ENCODE results near the gene MGMT. TPM values are rescaled to one million over a fixed set of nuclear protein-coding genes. Genes with fewer than 3 reads are reported as not detected.

The MGMT gene
- total RNA-seq, 1 donor from 2014 or later: 14.5 TPM

DNA sequence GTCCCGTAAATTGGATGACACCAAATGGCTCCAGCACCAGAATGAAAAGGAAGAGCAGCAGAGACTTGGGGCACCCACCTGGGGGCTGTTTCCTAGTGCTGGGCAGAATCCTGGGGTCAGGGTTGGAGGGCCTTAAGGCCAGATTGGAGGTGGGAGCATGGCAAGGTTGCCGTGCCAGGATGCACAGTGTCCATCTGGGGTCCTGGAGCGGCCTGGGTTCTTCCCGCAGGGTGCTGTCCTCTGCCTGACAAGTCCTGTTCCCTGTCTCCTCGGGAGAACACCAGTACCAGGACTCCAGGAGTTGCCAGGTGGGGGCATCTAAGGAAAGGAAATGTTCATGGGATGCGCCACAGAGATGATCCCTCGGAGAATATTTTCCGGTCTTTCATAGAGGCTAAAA is 42.8 kb downstream of the MGMT start:
- ATAC-seq (no peak), DNase-seq (ENCODE audit: missing footprints) (no peak)
- intact Hi-C loops (cut with DNase I): no loop called here

GRCh38 chr10:129511086-129511485 is 44.0 kb downstream of the MGMT start:
- intact Hi-C loops (cut with DNase I): no loop called here
- no peak for ATAC-seq
- DNase-seq (ENCODE audit: missing footprints): no peak

DNA sequence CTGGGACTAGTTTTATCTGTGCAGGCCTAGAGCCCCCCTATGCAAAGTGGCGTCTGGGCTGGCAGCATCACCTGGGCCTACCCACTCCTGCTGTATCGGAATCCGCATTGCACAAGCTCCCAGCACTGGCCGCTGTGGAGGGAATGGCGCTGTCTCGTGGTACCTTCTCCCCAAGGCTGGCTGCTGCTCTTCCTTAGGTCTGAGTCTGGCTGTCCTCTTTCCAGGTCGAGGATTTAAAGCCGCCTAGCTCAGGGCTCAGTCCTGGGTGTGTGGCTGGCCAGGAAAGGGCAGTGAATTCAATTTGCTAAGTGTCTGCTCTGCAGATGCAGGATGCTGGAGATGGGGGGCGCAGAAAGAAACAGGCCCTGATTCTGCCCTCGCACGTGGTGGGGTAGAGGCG is 44.7 kb downstream of the MGMT start:
- ATAC-seq: no peak
- intact Hi-C loops (cut with DNase I): no loop called here
- no peak for DNase-seq (ENCODE audit: missing footprints)

DNA sequence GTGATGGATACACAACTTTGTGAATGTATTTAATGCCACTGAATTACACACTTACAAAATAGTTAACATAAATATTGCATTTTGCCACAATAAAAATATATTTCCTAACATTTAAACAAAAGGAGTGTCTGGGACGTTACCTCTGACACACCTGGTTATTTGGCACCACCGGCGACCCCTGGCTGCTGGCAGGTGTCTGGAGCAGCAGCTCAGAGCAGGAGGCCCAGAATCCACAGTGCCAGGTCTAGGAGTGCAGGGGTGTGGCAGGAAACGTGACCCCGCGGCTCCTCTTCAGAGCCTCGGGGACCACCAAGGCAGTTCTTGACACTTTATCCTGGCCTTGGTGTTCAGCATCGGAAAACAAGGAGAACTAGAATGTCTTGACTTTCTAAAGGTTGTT is 46.3 kb downstream of the MGMT start:
- no peak for ATAC-seq
- DNase-seq (ENCODE audit: missing footprints): peak; percentile 46
- intact Hi-C loops (cut with DNase I): no loop called here

DNA sequence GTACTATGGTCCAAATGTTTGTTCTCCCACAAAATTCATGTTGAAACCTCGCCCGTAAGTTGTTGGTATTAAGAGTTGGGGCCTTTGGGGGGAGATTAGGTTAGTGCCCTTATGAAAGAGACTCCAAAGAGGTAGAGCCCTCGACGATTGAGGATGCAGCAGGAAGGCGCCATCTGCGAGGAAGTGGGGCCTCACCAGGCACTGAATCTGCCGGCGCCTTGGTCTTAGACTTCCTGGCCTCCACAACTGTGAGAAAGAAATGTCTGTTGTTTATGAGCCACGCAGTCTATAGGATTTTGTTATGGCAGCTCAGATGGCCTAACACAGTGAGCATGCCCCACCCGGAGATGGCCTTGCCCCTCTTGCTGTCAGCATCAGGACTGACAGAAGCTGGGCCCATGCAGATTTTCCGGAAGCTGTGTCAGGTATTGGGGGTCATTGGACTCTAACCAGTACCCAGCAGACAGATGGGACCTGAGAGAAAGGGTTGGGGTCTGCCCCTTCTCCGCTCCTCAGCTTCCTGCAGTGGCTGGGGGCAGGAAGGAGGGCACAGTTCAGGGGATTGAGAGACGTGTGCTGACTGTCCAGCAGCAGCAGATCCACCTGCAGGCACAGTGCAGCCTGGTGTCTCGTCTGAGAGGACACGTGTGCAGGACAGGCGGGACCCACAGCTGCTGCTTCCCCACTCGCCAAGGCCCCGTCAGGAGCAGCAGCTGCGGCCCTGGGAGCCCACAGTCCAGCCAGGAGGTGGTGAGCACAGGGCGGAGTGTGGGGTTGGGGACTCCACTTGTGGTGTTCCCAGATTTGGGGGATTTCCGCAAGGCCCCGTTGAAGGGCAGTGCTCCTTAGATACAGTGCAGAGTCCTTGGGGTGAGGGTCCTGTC is 47.8 kb downstream of the MGMT start:
- DNase-seq (ENCODE audit: missing footprints): peak; percentile 20
- ATAC-seq: no peak
- intact Hi-C loops (cut with DNase I): no loop called here

- ATAC-seq (no peak), DNase-seq (ENCODE audit: missing footprints) (peak; percentile 61)
- intact Hi-C loops (cut with DNase I): no loop called here
Measured at GRCh38 chr10:129516846-129517679, 50.0 kb downstream of the MGMT start.

GRCh38 chr10:129517680-129518057 is 50.6 kb downstream of the MGMT start:
- DNase-seq (ENCODE audit: missing footprints): peak; percentile 55
- no peak for ATAC-seq
- intact Hi-C loops (cut with DNase I): no loop called here

GRCh38 chr10:129518793-129519192 is 51.8 kb downstream of the MGMT start:
- intact Hi-C loops (cut with DNase I): no loop called here
- ATAC-seq: no peak
- DNase-seq (ENCODE audit: missing footprints): no peak

DNA sequence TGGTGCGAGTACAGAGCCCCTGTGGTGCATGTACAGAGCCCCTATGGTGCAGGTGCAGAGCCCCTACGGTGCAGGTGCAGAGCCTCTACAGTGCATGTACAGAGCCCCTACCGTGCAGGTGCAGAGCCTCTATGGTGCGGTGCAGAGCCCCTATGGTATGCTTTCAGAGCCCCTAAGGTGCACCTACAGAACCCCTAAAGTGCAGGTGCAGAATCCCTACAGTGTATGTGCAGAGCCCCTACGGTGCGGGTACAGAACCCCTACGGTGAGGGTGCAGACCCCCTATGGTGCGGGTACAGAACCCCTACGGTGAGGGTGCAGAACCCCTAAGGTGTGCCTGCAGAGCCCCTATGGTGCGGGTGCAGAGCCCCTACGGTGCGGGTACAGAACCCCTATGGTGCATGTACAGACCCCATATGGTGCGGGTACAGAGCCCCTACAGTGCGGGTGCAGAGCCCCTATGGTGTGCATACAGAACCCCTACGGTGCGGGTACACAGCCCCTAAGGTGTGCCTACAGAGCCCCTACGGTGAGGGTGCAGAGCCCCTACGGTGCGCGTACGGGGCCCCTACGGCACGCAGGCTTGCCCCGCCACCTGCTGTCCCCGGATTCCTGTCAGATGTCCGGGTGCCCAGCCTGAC is 53.5 kb downstream of the MGMT start:
- ATAC-seq (no peak), DNase-seq (ENCODE audit: missing footprints) (no peak)
- intact Hi-C loops (cut with DNase I): no loop called here

GRCh38 chr10:129521161-129522025 is 54.4 kb downstream of the MGMT start:
- DNase-seq (ENCODE audit: missing footprints): peak; percentile 58
- intact Hi-C loops (cut with DNase I): no loop called here

GRCh38 chr10:129522041-129522585 is 55.1 kb downstream of the MGMT start:
- intact Hi-C loops (cut with DNase I): no loop called here
- DNase-seq (ENCODE audit: missing footprints): no peak
- ATAC-seq: no peak

More at GRCh38 chr10:129521161-129522025, 54.4 kb downstream of the MGMT start:
- ATAC-seq: no peak

DNA sequence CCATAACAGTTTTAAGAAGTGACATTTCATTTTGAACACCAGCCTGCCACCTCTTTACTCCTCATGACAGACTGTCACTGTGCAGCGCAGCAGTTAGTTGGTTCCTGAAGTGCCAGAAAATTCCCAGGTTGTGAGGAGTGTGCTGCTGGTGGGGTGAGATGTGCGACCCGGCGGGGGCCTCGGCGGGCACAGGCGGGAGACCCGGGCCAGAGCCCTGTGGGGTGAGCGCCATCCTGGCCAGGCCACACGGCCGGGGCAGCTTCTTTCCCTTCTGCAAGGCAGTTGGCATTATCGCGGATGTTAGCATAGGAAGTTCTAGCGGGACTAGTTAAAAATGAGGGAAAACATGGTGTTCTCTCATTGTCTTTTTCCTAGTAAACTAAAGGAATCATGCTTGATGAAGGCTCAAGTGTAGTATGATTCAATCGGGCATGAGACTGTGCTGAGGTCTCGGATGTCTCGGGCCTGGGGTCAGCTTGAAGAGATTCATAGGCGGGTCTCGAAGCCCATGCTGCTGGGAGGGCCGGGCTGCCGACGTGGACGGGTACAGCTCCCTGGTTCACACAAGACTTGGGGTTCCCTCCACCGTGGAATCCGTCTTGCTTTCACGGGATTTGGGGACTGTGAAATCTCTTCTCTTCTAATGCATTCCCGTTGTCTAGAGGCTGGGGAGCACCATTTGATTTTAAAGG is 56.1 kb downstream of the MGMT start:
- peak; percentile 43 for DNase-seq (ENCODE audit: missing footprints)
- intact Hi-C loops (cut with DNase I): no loop called here
- ATAC-seq: no peak

GRCh38 chr10:129523723-129524316 is 56.8 kb downstream of the MGMT start:
- peak; percentile 31 for DNase-seq (ENCODE audit: missing footprints)
- intact Hi-C loops (cut with DNase I): no loop called here
- no peak for ATAC-seq

DNA sequence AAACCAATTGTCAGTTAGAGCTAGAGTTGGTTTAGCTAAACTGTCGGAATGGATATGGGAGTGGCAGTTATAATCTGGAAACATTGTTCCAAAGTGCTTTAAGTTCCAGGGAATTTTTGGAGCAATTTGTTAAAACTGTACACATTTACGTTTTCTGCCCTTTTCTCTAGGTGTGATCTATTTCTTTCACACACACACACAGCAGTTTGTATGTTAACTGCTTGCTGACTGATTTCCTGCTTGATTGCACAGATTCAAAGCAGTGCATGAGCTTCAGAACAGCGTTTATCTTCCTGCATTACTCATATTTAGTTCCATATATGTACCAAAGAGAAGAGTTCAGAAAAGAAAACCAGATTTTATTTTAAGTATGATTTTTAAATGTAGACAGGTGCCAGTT is 57.9 kb downstream of the MGMT start:
- intact Hi-C loops (cut with DNase I): no loop called here
- DNase-seq (ENCODE audit: missing footprints): no peak
- ATAC-seq: no peak

DNA sequence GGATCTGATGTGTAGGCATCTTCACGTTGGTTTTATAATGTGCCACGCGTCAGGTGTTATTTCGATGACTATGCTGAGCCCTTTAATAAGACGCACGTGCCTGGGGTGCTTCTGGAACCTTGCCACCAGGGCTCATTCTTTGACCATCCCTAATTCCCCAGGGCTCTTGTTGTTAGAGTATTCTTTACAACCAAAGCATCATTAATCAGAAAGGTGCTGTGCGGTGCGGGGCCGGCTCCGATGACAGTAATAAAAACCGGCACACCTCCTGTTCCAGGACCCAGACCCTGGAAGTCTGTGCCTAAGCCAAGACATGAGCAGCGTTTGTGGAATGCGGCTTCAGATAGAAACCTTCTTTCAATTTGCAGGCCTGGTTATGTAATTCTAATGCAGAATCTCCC is 58.4 kb downstream of the MGMT start:
- intact Hi-C loops (cut with DNase I): no loop called here
- DNase-seq (ENCODE audit: missing footprints) (peak; percentile 55), ATAC-seq (peak; percentile 47)

- intact Hi-C loops (cut with DNase I): no loop called here
- no peak for DNase-seq (ENCODE audit: missing footprints)
- no peak for ATAC-seq
Measured at GRCh38 chr10:129526943-129527342, 59.9 kb downstream of the MGMT start.

GRCh38 chr10:129528376-129528978 is 61.4 kb downstream of the MGMT start:
- DNase-seq (ENCODE audit: missing footprints) (peak; percentile 49), ATAC-seq (no peak)
- intact Hi-C loops (cut with DNase I): no loop called here

Measured in Right ventricle myocardium inferior (tissue), 1 donor.